GM19099 (cell line): ENCODE results near the gene LEMD2.

Experiments
- POLR2A ChIP-seq: IDR thresholded peaks from 3 replicates; pipeline ENCODE4 v1.6.1; 2011; ENCODE audit warnings: low read depth; ENCODE audit not compliant: insufficient read length; ENCODE audit errors: extremely low read depth

Gene LEMD2

DNA sequence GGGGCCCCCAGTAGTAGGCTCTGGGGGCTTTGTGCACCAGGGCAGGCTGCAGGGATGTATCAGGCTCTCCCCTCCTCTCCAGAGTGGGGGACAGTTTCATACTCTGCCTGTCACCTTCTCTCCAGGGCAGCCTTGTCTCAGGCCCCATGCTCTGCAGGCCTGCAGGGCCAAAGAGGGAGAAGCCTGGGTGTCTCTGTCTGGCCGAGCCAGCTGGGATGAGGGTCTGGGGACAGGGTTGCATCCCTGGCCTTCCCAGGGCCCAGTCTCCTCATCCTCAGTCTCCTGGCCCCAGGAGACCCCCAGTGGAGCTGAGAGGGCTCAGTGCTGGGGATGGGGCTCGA is 27.4 kb downstream of the LEMD2 start:
- TF ChIP-seq POLR2A: no peak

DNA sequence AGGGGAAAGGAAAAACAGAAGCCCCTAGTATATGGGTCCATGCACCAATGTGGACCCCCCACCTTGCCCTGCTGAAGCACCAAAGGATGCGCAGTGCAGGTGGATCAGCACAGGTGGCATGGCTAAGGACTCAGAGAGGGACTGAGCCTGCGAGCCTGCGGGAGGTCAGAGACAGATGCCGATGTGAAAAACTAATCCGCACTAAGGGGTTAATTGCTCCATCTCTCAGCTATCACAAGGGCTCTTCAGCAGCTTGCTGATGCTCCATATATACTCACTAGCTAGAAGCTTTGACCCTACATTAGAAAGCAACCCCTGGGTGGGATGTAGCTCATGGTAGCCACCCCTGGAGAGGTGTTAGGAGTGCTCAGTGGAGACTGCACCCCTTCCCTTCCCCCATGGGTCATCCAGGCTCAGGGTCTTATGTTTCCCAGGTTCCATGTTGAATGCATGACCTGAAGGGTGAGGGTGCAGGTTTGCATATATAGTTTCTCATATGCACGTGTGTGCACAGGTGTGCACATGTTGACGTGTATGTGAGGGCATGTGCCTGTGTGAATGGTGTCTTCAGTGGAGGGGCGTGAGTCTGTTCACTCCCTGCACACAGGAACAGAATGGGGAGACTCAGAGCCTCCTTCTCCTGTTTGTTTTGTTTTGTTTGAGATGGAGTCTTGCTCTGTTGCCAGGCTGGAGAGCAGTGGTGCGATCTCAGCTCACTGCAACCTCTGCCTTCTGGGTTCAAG is 28.9 kb downstream of the LEMD2 start:
- TF ChIP-seq POLR2A: no peak

DNA sequence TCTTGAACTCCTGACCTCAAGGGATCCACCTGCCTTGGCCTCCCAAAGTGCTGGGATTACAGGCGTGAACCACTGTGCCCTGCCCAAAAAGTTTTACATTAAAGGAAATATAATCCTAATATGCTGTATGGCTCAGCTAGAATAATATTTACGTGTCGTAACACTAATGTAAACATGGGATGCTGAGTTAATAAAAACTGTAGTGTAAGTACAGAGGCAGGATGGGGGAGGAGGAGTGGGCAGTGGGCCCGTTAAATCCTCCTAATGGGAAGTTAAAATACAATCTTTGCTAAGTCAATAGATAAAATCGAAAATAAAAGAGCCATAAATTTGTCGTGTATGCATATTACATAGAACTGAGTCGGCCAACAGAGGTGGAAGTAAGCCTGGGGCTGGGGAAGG is 30.1 kb downstream of the LEMD2 start:
- TF ChIP-seq POLR2A: no peak

DNA sequence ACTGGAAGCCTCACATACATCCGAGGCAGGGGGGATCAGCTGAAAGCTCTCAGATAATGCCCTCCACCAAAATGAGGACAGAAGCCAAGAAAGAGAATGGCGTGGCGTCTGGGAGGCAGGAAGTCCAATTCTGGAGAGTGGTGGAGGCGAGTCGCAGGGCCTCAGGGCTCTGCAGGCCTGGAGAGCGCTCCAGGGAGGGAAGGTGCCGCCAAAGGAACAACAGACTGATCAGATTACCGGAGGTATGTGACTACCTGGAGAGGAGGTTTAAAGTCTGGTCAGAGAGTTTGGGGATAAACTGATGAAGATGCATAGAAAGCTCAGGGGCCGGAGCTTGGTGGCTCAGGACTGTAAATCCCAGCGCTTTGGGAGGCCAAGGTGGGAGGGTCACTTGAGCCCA is 31.0 kb downstream of the LEMD2 start:
- TF ChIP-seq POLR2A: no peak

DNA sequence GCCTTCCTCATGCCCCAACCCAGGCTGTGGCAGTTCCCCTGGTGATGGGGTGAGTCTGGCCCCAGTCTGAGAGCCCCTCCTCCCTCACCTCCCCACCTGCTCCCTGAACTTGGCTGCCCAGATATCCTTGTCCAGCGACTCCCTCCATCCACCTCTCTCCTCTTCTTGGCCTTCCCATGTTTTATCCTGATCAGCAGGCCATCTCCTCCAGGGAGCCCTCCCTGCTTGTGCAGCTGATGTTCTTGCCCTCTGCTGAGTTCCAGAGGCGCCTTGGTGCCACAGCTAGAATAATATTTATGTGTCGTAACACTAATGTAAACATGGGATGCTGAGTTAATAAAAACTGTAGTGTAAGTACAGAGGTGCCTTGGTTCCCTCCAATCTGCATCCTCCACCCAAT is 31.8 kb downstream of the LEMD2 start:
- TF ChIP-seq POLR2A: no peak

DNA sequence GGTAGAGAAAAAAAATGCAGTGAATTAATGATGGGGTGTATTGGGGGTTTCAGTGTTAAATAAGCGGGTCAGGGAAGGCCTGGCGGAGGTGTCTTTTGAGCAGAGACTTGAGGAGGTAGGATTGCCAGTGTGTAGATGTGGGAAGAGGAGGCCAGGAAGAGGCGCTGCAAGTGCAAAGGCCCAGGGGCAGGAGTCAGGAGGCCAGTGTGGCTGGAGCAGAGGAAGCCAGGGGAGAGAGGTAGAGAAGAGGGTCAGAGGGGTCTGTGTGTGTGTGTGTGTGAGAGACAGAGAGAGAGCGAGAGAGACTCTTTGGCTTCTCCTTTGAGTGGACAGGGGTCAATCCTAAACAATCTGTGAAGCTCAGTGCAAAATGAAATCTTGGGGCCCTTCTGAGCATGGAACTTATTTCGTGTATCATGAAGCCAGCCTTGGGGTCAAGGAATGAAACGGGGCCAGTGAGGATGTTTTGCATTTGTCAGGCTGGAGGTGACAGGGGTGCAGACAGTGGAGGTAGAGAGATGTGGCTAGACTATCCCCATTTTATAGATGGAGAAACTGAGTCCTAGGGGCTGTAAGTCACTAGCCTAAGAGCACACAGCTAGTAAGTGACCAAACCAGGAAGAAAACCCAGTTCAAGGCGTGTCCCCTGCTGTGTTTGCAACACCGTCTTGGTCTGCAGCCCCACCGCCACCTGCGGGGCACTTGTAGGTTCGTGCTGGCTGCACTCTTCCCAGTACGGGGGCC is 32.5 kb downstream of the LEMD2 start:
- no peak for TF ChIP-seq POLR2A

DNA sequence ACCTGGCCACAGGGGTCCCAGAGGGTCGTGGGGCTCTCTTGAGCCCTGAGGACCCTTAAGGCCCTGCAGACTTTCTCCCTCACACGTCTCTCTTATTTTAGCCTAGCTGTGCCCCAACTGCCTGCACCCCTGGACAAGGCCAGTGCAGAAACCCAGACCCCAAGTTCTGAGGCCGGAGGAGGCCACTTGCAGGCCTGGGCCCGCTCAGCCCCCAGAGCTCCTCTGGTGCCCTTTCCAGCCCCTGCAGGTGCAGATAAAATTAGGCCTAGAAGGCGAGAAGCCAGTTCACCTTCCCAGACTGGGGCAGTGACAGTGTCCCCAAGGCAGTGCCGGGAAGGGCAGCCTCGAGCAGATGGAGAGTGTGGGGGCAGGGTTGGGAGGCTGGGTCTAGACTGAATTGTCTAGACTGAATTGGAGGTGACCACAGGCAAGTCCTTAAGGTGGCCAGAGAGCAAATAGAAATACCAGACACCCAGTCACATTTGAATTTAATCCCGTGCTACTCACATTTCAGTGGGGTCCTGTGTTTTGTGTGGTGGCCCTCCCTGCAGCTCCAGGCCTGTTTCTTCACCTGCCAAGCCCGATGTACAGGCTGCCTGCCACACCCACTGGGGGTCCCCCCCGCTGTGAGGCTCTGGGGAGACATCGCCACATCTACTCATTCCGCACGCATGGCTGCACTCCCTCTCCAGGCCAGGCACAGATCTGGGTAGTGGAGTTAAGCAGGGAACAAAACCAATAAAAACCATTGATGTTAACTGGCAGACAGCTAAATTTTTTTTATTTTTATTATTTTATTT is 33.7 kb downstream of the LEMD2 start:
- TF ChIP-seq POLR2A: no peak

DNA sequence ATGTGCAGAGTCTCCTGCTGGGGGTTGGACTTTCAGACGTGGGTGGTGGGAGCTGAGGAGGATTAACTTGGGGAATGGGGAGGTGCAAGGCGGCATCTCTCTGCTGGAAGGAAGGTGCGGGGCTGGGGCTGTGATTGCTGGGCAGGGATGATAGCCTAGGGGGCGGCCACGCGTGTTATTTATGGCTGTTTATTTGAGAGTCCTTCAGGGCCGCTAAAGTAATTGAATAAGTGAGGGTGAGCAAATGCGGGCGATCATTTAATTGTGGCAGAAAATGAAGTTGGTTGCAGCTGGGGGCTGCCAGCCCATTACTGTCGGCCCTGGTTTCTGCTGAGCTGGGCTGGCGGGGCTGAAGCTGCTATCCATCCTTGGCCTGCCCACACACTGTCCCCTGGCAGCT is 34.7 kb downstream of the LEMD2 start:
- TF ChIP-seq POLR2A: no peak

DNA sequence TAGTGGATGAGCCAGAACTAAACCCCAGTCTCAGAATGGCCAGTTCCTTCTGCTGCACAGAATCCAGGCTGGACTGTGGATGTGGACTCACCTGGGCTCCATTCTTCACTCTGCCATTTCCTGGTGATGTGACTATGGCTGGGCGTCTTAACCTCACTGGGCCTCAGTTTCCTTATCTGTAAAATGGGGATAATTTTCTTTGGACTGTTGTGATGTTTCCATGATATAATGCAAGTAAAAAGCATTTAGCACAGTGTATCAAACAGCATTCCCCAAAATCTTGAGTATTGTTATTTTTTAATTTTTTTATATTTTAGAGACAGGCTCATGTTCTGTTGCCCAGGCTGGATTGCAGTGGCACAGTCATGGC is 36.3 kb downstream of the LEMD2 start:
- no peak for TF ChIP-seq POLR2A

DNA sequence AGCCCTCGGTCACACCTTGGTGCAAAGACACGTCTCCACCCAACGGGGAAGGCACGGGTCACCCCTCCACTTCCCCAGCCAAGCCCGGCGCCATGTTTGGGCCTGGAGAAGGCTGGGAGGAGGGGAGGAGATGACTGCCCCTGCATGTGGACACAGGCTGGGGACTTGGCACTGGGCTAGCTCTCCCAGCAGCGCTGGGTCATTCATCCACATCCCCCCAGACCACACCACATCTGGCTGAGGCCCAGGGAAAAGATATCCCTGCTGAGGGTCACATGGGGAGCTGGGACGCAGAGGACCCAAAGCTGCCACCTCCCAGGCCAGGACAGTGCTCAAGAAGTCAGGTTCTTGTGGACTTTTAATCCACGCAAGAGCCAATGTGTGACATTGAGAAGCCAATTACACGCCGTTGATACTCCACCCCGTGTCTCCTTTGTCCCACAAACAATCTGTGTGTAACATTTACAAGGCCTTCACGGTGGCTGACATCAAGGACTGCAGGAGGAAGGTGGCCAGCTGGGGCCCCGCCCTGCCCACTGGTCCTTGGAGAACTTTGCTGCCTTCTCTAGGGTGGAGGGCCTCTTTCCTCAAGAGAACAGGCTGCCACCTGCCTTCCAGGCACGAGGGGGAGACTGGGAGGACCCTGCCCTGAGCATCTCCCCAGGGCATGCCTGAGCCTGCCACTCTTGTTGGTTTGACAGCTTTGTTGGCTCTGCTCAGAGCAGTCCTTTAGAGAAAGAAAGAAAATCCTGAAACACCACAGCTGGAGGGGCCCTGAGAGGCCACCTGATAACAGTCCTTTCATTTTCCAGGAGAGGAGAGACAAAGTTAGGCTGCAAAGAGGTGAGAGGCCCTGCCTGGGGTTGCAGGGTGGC is 36.9 kb downstream of the LEMD2 start:
- TF ChIP-seq POLR2A: no peak

DNA sequence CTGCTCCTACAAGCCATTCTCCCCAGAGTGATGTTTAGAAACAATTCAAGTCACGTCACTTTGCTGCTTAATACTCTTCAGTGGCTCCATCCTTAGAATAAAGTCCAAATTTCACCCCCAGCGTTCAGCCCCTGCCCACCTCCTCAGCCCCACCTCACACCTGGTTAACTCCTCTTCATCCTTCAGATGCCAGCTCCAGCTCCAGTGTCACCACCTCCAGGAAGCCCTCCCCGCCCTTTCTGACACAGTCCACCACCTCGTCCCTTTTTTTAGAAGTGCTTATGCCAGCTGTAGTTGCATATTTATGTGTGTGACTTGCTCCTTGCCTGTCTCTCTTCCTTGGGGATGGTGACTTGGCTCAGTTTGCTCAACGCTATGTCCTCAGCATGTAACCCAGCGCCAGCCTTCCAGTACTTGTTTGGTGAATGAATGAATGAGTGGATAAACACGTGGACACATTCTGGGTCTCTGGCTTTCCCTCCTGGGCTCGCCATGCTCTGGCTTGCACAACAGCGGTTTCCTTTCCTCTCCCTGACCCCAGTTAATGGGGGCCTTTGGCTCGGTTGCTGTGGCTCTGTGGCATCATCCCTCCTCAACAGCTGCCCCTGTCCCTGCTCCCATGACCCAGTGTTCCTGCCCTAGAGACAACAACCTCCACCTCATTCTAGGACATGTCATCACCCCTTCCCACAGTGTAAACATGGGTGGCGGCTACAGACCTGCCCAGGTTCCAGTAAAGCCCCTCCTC is 38.5 kb downstream of the LEMD2 start:
- TF ChIP-seq POLR2A: no peak

DNA sequence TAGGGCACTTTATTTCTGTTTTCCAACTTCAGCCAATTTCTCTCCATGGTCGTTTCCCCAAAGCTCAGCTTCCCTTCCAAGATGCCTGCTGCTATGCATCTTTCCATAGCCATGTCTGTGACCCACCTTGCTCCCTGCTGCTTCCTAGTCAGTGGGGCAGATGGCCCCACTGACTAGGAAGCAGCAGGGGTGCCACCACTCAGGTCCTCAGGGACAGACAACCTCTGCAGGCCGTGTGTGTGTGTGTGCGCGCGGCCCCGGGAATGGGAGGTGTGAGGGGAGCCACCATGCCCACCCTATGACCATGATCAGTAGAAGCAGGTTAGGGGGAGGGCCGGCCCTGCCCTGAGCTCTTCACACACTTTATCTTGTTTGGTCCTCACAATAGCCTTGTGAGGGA is 39.5 kb downstream of the LEMD2 start:
- TF ChIP-seq POLR2A: no peak

DNA sequence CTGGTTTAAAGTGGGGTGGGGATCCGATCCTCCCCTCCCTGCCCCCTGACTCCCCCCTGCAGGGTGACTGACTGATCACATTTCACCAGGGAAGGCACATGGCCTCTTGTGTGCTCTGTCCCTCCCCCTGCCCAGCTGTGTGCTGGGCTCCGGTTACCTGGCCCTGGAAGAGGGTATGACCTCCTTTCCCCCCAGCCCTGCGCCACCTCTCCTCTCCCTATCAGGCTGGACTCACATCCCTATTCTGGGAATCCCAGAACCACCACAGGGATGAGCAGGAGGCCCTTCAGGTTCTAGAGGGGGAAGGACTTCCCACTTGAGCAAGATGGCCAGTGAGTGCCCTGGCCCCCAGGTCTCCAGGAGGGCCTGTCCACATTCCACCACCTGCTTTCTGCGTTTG is 40.1 kb downstream of the LEMD2 start:
- no peak for TF ChIP-seq POLR2A

DNA sequence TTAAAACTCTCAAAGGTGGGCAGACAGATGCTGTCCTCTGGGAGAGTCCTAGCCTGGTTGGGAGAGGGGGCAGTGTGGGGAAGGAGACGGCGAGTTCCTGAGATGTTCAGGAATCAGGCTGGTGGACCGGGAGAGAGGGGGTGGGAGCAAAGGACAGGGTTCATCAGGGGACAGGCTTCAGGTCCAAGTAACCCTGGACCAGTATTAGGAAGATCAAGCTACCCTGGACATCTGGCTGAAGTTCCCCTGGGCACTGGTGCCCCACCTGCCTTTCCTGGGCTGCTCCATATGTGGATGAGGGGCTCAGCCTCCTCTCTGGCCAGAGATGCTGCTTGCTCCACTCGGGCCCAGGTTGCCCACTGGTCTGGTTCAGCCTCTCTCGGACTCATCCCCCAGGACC is 41.1 kb downstream of the LEMD2 start:
- no peak for TF ChIP-seq POLR2A
